GM18909 (cell line): ENCODE results near the gene LCN15.

Experiments
- ATAC-seq: cut with Tn5 transposase; IDR thresholded peaks from one replicate; pipeline ENCODE4 v1.9.1; 2021; ENCODE audit warnings: mild to moderate bottlenecking; ENCODE audit not compliant: unreplicated experiment, poor library complexity

The LCN15 gene

GRCh38 chr9:136724772-136725171 is 39.5 kb downstream of the LCN15 start:
- ATAC-seq, result no peak

GRCh38 chr9:136723989-136724388 is 40.3 kb downstream of the LCN15 start:
- ATAC-seq, result no peak

- ATAC-seq, result no peak
Measured at GRCh38 chr9:136723362-136723976, 40.8 kb downstream of the LCN15 start.

- ATAC-seq, result no peak
Measured at GRCh38 chr9:136722969-136723356, 41.4 kb downstream of the LCN15 start.

GRCh38 chr9:136722093-136722968 is 42.0 kb downstream of the LCN15 start:
- no peak for ATAC-seq

GRCh38 chr9:136721339-136722092 is 42.8 kb downstream of the LCN15 start:
- ATAC-seq, result no peak

GRCh38 chr9:136720898-136721338 is 43.4 kb downstream of the LCN15 start:
- no peak for ATAC-seq

- ATAC-seq, result no peak
Measured at GRCh38 chr9:136720251-136720897, 43.9 kb downstream of the LCN15 start.

GRCh38 chr9:136719195-136719880 is 45.0 kb downstream of the LCN15 start:
- ATAC-seq, result no peak

GRCh38 chr9:136718345-136719194 is 45.7 kb downstream of the LCN15 start:
- no peak for ATAC-seq

GRCh38 chr9:136717399-136717798 is 46.9 kb downstream of the LCN15 start:
- ATAC-seq, result no peak

GRCh38 chr9:136714893-136715274 is 49.4 kb downstream of the LCN15 start:
- ATAC-seq, result no peak

- no peak for ATAC-seq
Measured at GRCh38 chr9:136714096-136714892, 50.0 kb downstream of the LCN15 start.

- ATAC-seq, result no peak
Measured at GRCh38 chr9:136713550-136713949, 50.8 kb downstream of the LCN15 start.

- ATAC-seq, result no peak
Measured at GRCh38 chr9:136712690-136713544, 51.4 kb downstream of the LCN15 start.

GRCh38 chr9:136711751-136712689 is 52.3 kb downstream of the LCN15 start, which contains the start of gene DIPK1B:
Gene DIPK1B (plus strand): TSS chr9:136712572. CDS start chr9:136712666, 94 bp downstream.
- ATAC-seq, result no peak
